D721Med (cell line): ENCODE results near the gene PAQR4.

ENCODE experiments used
- DNase-seq: peaks from one replicate; pipeline ENCODE4 v3.0.0; 2011; ENCODE audit warnings: low spot score; ENCODE audit not compliant: insufficient read length
- FAIRE-seq: peaks from 2 replicates; lab custom pipeline; 2011; peaks lifted over from hg19 to GRCh38; lab: Jason Lieb, UNC
- TF ChIP-seq, protein P1 (sequence below): IDR thresholded peaks from 2 replicates; pipeline ENCODE4 v1.5.1; 2012; ENCODE audit warnings: mild to moderate bottlenecking, control low read depth; ENCODE audit not compliant: insufficient read depth; ENCODE audit errors: missing control alignments

PAQR4 gene

DNA sequence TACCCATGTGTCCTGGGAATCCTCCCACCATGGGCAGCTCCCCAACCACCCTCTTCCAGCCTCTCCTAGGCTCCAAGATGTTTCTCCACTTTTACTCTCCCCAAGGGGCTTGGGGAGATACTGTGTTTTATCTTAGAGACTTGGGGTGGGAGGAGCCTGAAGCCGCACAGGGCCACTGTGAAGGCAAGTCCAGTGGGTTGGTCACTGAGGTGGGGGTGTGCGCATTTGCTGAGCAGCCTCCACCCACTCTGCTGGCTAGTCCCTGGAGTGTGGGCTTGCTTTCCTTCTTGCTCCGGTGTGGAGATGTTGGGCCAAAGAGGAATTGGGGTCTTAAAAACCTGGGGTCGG is 39.5 kb downstream of the PAQR4 start:
- no peak for FAIRE-seq
- TF ChIP-seq, protein P1, sequence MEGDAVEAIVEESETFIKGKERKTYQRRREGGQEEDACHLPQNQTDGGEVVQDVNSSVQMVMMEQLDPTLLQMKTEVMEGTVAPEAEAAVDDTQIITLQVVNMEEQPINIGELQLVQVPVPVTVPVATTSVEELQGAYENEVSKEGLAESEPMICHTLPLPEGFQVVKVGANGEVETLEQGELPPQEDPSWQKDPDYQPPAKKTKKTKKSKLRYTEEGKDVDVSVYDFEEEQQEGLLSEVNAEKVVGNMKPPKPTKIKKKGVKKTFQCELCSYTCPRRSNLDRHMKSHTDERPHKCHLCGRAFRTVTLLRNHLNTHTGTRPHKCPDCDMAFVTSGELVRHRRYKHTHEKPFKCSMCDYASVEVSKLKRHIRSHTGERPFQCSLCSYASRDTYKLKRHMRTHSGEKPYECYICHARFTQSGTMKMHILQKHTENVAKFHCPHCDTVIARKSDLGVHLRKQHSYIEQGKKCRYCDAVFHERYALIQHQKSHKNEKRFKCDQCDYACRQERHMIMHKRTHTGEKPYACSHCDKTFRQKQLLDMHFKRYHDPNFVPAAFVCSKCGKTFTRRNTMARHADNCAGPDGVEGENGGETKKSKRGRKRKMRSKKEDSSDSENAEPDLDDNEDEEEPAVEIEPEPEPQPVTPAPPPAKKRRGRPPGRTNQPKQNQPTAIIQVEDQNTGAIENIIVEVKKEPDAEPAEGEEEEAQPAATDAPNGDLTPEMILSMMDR = no peak
- DNase-seq = no peak

DNA sequence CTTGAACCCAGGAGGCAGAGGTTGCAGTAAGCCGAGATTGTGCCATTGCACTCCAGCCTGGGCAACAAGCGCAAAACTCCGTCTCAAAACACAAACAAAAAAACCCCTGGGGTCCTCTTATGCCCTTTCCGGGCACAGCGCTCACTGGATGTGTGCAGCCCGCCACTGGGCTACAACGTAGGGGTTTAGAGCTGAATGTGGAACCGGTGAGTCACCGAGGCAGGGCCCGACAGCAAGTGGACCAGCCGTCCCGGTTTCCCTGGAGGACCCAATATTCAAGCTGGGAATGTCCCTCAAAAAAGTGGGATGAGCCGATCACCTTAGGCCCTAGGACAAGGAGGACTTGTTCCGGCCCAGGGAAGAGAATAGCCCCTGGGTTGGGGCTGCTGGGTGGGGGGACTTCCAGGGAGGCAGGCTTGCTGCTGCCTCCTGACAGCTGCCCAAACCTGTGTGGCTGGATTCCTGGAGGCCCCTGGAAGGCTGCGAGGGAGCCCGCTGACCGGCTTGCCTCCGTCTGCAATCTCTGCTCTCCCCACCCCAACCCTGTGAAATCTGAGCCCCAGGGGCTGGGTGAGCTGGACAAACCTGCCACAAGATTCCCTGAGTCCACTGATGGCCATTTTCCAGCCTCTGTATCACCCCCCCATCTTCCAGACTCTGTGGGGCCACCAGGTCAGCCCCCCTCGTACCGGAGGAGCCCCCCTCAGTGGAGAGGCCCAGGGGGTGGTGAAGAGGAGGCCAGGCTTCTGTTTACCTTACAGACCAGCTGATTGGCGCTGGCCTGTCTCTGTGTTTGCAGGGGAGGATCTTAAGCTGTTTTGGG is 40.6 kb downstream of the PAQR4 start:
- TF ChIP-seq, protein P1 = no peak
- FAIRE-seq (no peak), DNase-seq (no peak)

DNA sequence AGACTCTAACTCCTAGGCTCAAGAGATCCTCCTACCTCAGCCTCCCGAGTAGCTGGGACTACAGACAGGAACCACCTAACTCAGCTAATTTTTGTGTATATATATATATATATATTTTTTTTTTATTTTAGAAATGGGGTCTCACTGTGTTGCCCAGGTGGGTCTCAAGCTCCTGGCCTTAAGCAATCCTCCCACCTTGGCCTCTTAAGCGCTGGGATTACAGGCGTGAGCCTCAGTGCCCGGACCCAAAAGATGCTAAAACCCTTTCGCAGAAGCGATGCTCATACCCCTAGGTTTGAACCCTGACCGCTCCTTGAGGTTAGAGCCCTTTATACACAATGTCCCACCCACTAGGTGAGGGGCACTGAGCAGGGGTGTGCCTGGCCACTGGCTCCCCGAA is 41.4 kb downstream of the PAQR4 start:
- TF ChIP-seq, protein P1 = no peak
- no peak for FAIRE-seq
- DNase-seq = no peak

DNA sequence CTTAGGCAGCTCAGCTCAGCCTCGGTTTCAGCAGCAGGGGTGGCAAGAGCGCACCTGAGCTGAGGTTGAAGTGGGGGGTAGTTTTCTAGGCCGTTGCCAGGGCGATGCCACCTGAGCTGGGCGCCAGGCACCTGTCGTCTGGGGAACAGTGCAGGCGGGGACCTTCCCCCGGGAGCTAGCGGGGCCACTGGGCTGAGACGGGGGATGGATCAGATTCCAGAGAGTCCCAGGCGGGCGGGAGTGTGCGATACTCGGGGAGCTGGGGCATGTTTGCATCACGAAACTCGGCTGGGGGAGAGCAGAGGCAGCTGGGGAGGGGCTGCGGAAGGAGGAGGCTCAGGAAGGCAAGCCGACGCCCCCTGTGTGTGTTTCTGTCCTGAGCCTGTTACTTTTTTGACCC is 43.1 kb downstream of the PAQR4 start:
- DNase-seq = no peak
- TF ChIP-seq, protein P1 = no peak
- no peak for FAIRE-seq

DNA sequence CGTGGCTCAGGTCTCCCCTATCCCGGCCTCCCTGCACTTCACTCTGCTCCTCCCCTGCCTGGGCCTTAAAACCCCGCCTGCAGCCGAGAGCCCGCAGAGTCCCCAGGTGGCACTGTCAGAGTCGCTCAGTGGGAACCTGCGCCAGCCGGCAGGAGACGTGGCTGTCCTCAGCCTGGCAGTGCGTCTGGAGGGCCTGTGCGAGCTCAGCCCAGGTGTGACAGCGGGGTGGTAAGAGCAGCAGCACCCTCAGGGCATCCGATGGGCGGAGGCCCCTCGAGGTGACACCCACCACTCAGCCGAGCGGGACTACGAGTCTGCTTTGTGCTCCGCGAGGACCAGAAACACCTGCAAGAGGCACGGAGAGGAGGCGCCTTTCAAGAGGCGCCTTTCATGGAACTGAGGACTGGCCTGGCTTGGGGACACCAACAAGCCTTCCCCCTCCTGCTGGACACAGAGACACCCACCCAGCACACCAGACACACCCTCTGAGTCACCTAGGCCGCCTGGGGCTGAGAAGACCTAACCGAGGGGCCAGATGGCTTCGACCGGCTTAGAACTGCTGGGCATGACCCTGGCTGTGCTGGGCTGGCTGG is 43.8 kb downstream of the PAQR4 start, which contains the start of gene CLDN9:
Gene CLDN9, plus strand, starts transcription at position 96 of the 593 bp plus-strand sequence. Its CDS starts 440 bp downstream, at position 536.
- DNase-seq = no peak
- FAIRE-seq = no peak

DNA sequence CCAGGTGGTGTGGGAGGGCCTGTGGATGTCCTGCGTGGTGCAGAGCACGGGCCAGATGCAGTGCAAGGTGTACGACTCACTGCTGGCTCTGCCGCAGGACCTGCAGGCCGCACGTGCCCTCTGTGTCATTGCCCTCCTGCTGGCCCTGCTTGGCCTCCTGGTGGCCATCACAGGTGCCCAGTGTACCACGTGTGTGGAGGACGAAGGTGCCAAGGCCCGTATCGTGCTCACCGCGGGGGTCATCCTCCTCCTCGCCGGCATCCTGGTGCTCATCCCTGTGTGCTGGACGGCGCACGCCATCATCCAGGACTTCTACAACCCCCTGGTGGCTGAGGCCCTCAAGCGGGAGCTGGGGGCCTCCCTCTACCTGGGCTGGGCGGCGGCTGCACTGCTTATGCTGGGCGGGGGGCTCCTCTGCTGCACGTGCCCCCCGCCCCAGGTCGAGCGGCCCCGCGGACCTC is 44.4 kb downstream of the PAQR4 start:
- TF ChIP-seq, protein P1 = no peak
- FAIRE-seq (no peak), DNase-seq (no peak)

More for the DNA sequence above, 43.8 kb downstream of the PAQR4 start, which contains the start of gene CLDN9:
- TF ChIP-seq, protein P1 = no peak
